GM19397 (cell line): ENCODE results near the gene BTRC.
"Not testable (repeated sequence)": the region's sequence is repeated elsewhere in the genome, so short reads cannot be mapped to it uniquely, and the experiment has no call there.

Source experiments
- ATAC-seq: cut with Tn5 transposase; IDR thresholded peaks from one replicate; pipeline ENCODE4 v1.9.1; 2021; ENCODE audit warnings: mild to moderate bottlenecking, moderate library complexity; ENCODE audit not compliant: unreplicated experiment

BTRC gene

GRCh38 chr10:101341438-101341837, 12.5 kb upstream of the BTRC start:
- no peak for ATAC-seq

GRCh38 chr10:101346177-101346576, 7.8 kb upstream of the BTRC start:
- ATAC-seq, result no peak

GRCh38 chr10:101351017-101351416, 2.9 kb upstream of the BTRC start:
- ATAC-seq, result no peak

- no peak for ATAC-seq
Measured at GRCh38 chr10:101351477-101351876, 2.5 kb upstream of the BTRC start.

GRCh38 chr10:101352857-101353256, 1.1 kb upstream of the BTRC start:
- ATAC-seq, result not testable (repeated sequence)

- no peak for ATAC-seq
Measured at GRCh38 chr10:101354328-101355071, 535 bp downstream of the BTRC start.

GRCh38 chr10:101355072-101355706, 1.2 kb downstream of the BTRC start:
- ATAC-seq, result no peak

GRCh38 chr10:101356132-101356531, 2.2 kb downstream of the BTRC start:
- no peak for ATAC-seq

GRCh38 chr10:101357958-101358357, 4.0 kb downstream of the BTRC start:
- ATAC-seq, result no peak

GRCh38 chr10:101358706-101359300, 4.8 kb downstream of the BTRC start:
- no peak for ATAC-seq

- ATAC-seq, result not testable (repeated sequence)
Measured at GRCh38 chr10:101360090-101360489, 6.1 kb downstream of the BTRC start.

- not testable (repeated sequence) for ATAC-seq
Measured at GRCh38 chr10:101360841-101361240, 6.9 kb downstream of the BTRC start.

- ATAC-seq, result no peak
Measured at GRCh38 chr10:101363850-101364400, 10.0 kb downstream of the BTRC start.

GRCh38 chr10:101364721-101365120, 10.8 kb downstream of the BTRC start:
- ATAC-seq, result no peak

- ATAC-seq, result no peak
Measured at GRCh38 chr10:101367569-101368453, 13.8 kb downstream of the BTRC start.

GRCh38 chr10:101373063-101373462, 19.1 kb downstream of the BTRC start:
- no peak for ATAC-seq

- ATAC-seq, result not testable (repeated sequence)
Measured at GRCh38 chr10:101373993-101374392, 20.0 kb downstream of the BTRC start.

- ATAC-seq, result no peak
Measured at GRCh38 chr10:101375076-101375475, 21.1 kb downstream of the BTRC start.

GRCh38 chr10:101379663-101380352, 25.8 kb downstream of the BTRC start:
- no peak for ATAC-seq

- ATAC-seq, result no peak
Measured at GRCh38 chr10:101380353-101381017, 26.5 kb downstream of the BTRC start.
